Psoas muscle (tissue), 8 donors: Measurements from ENCODE around the gene LRRC4C. TPM values are rescaled to one million over a fixed set of nuclear protein-coding genes. Genes with fewer than 3 reads are reported as not detected.
A peak's percentile ranks its signal among the peaks of the same experiment; 100 is the strongest.

Source experiments
- ATAC-seq, 4 donors: fragments of 200-7000 bp; cut with Tn5 transposase; one replicate each; pipeline ENCODE4 v1.9.1; 2020; ENCODE audit warnings: moderate library complexity in 3 of 4, mild to moderate bottlenecking in 2 of 4
- DNase-seq, 2 donors: peaks; one replicate each; pipeline ENCODE4 v3.0.0-alpha.2; 2020
- H3K27ac ChIP-seq: fragments of 200-600 bp; one replicate; pipeline ENCODE4 v1.8.0; 2022
- H3K27me3 ChIP-seq, 3 donors: fragments of 200-600 bp in 1 of 3; one replicate each; pipeline versions ENCODE4 v1.6.1 to v1.8.0; 2013 to 2022; ENCODE audit warnings: low read length in 2 of 3, mild to moderate bottlenecking in 2 of 3, moderate library complexity in 1 of 3; ENCODE audit not compliant: insufficient read depth in 3 of 3
- H3K36me3 ChIP-seq, 2 donors: fragments of 200-600 bp in 1 of 2; one replicate each; pipeline versions ENCODE4 v1.6.1 to v1.8.0; 2013 to 2022; ENCODE audit warnings: low read depth in 1 of 2, mild to moderate bottlenecking in 1 of 2, moderate library complexity in 1 of 2; ENCODE audit not compliant: insufficient read depth in 1 of 2
- H3K4me1 ChIP-seq: fragments of 200-600 bp; one replicate; pipeline ENCODE4 v1.8.0; 2022
- H3K4me3 ChIP-seq: fragments of 200-600 bp; one replicate; pipeline ENCODE4 v1.8.0; 2022; ENCODE audit warnings: mild to moderate bottlenecking
- H3K9me3 ChIP-seq: fragments of 200-600 bp; one replicate; pipeline ENCODE4 v1.8.0; 2022
- WGBS, 3 donors: extraction: QIAGEN DNeasy Blood & Tissue Kit; methylation state at CpG; one replicate each; pipeline versions ENCODE4 v1.1.6 to v1.1.7; 2013; 5-methylcytosine and 5-hydroxymethylcytosine counted together
- intact Hi-C, 2 donors: fragments of 100-400 bp; cut with DNase I; formaldehyde crosslinking; loops; one replicate each; pipeline versions ENCODE4 v1.11.0 to v1.14.2; 2022
- polyA plus RNA-seq, 3 donors: library from polyadenylated mRNA; stranded (reverse); fragments of 200-250 nt; gene quantifications; one replicate each; pipeline ENCODE4 v1.2.3, GENCODE V29; 2013
- total RNA-seq, 4 donors: library from RNA; stranded (reverse); fragmentation: NEBNext Ultra II Directional in 2 of 4; extraction: Animal tissue kit (Norgen Biotek cat#: 25700) in 2 of 4; gene quantifications; one replicate each; pipeline versions ENCODE4 v1.2.1 to v1.2.4, GENCODE V29; 2021 to 2023
- TF ChIP-seq, protein P1 (sequence below): fragments of 200-600 bp; IDR thresholded peaks from one replicate; pipeline ENCODE4 v1.8.0; 2022; ENCODE audit warnings: antibody characterized with exemption
- donor health status: healthy with polysubstance abuse.
- donor health status: DM: no; HTN: no; CAD: no; lungs with moderate emphysema.
- donor health status: Bipolar disorder and iron deficiency.
- donor health status: healthy.
- donor health status: DM: yes; HTN: yes; CAD: no.
- donor health status: DM: no; HTN: no; CAD: no.
- donor health status: DM: no; HTN: no; CAD: no.
- donor health status: DM: yes; HTN: yes; CAD: no.

The LRRC4C gene
- total and polyA plus RNA-seq, 7 donors, result 0.04 to 0.34 (median 0.12) TPM; not detected in 1

DNA sequence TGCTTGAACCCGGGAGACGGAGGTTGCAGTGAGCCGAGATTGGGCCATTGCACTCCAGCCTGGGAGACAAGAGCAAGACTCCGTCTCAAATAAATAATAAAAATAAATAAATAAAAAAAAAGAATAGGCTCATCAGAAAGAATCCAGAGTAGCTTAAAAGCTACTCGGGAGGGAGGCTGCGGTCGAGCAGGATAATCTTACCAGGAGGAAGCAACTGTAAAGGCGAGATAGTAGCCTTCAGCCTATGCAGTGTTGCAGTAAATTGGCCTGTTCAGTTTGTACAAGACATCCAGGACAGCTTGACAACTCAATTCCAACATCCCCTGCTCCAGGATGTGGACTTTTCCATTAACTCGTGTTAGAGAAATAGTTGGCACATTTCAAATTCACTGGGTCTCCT is 1164.7 kb downstream of the LRRC4C start:
- ATAC-seq (no peak), DNase-seq (no peak)
- peaks cover 0 to 4% (median 0%) of the 10 kb centered on the region in 3 donors for H3K27me3 ChIP-seq
- intact Hi-C loops, result no loop called here
- TF ChIP-seq, protein P1, sequence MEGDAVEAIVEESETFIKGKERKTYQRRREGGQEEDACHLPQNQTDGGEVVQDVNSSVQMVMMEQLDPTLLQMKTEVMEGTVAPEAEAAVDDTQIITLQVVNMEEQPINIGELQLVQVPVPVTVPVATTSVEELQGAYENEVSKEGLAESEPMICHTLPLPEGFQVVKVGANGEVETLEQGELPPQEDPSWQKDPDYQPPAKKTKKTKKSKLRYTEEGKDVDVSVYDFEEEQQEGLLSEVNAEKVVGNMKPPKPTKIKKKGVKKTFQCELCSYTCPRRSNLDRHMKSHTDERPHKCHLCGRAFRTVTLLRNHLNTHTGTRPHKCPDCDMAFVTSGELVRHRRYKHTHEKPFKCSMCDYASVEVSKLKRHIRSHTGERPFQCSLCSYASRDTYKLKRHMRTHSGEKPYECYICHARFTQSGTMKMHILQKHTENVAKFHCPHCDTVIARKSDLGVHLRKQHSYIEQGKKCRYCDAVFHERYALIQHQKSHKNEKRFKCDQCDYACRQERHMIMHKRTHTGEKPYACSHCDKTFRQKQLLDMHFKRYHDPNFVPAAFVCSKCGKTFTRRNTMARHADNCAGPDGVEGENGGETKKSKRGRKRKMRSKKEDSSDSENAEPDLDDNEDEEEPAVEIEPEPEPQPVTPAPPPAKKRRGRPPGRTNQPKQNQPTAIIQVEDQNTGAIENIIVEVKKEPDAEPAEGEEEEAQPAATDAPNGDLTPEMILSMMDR, result no peak
- no peak overlapping the region for H3K4me3 ChIP-seq
- H3K27ac ChIP-seq, result no peak overlapping the region
- H3K36me3 ChIP-seq, result no peaks in the 10 kb centered on the region
- H3K4me1 ChIP-seq, result no peaks in the 10 kb centered on the region
- H3K9me3 ChIP-seq, result no peaks in the 10 kb centered on the region
- 71 to 75% (median 73%) methylated on average over 9 of the region's 9 CpGs for WGBS, 3 donors

DNA sequence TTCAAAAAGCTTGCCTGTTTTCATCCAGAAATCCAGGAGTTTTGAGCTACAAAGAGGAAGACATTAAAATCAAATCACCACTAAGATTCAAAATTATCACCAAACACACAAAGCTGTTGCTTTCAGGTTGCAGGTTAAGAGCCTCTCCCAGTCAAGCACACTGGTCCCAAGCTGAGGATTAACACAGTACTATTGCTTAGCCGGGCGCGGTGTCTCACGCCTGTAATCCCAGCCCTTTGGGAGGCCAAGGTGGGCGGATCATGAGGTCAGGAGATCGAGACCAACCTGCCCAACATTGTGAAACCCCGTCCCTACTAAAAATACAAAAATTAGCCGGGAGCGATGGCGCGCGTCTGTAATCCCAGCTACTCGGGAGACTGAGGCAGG is 1165.1 kb downstream of the LRRC4C start:
- no peaks in the 10 kb centered on the region for H3K9me3 ChIP-seq
- intact Hi-C loops, result no loop called here
- no peaks in the 10 kb centered on the region for H3K36me3 ChIP-seq
- peaks cover 0 to 4% (median 0%) of the 10 kb centered on the region in 3 donors for H3K27me3 ChIP-seq
- H3K27ac ChIP-seq, result no peak overlapping the region
- no peak for ATAC-seq
- WGBS, 3 donors, result 75 to 79% (median 78%) methylated on average over 13 of the region's 13 CpGs
- H3K4me3 ChIP-seq, result no peak overlapping the region
- no peak for DNase-seq
- no peaks in the 10 kb centered on the region for H3K4me1 ChIP-seq
- TF ChIP-seq, protein P1, result no peak

DNA sequence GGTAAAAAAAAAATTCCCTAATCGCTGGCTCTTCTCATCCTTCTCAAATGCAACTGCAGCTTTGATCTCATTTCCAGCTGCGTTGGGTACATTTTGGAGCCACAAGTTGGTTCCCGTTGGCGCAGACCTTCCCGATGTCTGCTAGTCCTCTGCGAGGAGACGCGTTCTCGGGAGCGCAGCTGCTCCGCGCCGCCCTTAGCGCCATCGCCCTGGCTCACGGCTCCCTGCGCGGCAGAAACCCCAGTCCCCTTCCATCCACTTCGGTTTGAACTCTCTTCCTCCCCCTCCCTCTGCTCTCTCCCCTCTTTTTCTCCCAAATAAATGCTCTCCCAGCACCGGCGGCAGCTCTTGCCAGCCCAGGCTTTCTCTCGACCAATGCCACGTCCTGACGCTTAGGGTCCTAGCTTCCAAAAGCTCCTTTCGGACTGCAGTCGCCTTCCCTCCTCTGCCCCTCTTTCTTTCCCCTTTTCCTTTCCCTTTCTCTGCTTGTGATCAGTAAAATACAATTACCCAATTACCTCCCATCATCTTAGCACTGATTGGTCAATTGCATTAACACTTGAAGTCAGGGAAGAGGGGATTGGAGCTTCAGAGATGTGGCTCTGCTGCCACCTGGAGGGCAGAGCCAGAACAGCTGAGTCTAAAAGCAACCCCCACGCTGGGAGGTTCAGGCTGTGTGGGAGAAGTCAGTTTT is 1165.7 kb downstream of the LRRC4C start:
- peak; percentile 47 to 63 for DNase-seq
- TF ChIP-seq, protein P1, result peak; percentile 52
- WGBS, 3 donors, result 0 to 3% (median 1%) methylated on average over 27 of the region's 27 CpGs

DNA sequence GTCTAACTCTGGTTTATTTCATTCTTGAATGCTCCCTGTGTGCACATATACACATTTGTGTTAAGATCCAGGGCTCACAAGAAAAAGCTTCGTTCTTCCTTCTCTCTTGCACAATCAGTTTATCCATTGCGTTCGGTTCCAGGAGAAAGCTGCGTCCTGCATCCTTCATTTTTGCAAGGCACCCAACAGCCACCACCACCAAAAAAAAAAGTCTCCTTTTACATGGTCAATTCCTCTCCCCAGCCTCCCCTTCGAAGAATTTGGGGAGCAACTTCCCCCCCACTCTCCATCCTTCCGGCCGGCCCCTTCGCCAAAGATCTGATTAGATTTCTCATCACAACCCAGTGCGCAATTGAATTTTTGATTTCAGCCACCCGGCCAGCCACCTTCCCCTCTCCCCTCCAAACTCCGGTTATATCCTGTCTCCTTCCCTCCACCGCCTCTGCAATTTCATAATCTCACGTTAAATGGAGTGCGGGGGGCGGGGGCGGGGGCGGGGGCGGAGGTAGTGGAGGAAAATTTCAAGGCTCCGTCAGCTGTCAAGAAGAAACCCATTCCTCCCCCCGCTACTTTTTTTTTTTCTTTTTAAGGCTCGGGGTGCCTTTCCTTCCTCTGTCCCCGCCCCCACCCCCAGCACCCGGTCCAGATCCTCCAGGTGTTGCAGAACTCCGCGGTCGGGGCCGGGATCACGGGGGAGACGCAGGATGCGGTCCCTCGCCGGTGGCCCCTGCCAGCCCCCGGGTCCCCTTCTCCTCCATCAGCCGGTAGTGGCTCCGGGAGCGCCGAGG is 1166.5 kb downstream of the LRRC4C start:
- H3K27me3 ChIP-seq, result peaks cover 0 to 4% (median 0%) of the 10 kb centered on the region in 3 donors
- WGBS, 3 donors, result 1% methylated on average over 37 of the region's 37 CpGs
- H3K4me1 ChIP-seq, result no peaks in the 10 kb centered on the region
- TF ChIP-seq, protein P1, result no peak
- ATAC-seq (peak in 1 of 4 donors; percentile 29), DNase-seq (peak; percentile 26 to 50)
- H3K36me3 ChIP-seq, result no peaks in the 10 kb centered on the region
- peak overlapping the region; percentile 55 for H3K4me3 ChIP-seq
- no peak overlapping the region for H3K27ac ChIP-seq
- intact Hi-C loops, result no loop called here
- H3K9me3 ChIP-seq, result no peaks in the 10 kb centered on the region

More for the DNA sequence above, 1165.7 kb downstream of the LRRC4C start:
- Histone ChIP-seq H3K4me1 (no peaks in the 10 kb centered on the region), H3K27ac (no peak overlapping the region), H3K27me3 (peaks cover 0 to 4% (median 0%) of the 10 kb centered on the region in 3 donors), H3K9me3 (no peaks in the 10 kb centered on the region), H3K36me3 (no peaks in the 10 kb centered on the region), H3K4me3 (peak overlapping the region; percentile 55)
- intact Hi-C loops, result no loop called here
- ATAC-seq, result peak; percentile 55 to 84 (median 74)
